ENCODE results near the gene LRTM1.

The LRTM1 gene

DNA sequence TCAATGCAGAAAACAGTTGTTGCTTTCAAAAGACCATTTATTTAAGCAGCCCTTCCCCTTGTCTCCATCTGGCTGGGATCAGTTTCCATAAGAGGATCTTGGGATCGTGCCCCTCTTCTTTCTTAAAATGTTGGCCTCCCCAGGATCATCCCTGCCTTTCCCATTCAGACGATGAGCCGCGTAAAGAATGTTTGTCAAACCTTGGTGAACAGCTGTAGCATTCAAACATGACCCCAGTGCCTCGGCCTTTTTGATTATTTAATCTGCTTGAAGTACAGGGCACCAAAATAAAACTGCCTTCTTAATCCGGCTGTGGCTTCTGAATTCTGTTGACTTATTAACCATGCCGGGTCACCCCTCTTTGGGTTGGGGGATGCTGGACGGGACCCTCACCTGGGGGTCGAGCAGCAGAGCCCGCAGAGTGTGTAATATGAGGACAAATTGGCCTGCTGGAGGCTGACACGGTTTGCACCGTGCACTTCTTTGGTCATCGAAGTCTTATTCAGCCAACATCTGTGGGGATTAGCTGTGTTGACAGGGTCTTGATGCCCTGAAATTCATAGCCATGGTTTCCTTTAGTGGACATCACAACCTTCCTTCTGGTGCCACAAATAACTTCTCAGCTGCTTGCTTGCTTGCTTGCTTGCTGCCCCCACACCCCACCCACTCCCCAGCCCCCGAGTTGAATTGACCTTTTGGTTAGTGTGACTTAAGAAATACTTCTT, at the start of gene LRTM1:
Gene LRTM1 (minus strand): TSS at position 14 of the 725 bp plus-strand sequence. CDS start 148 bp downstream, outside the sequence.
- DNase-seq = no peak

DNA sequence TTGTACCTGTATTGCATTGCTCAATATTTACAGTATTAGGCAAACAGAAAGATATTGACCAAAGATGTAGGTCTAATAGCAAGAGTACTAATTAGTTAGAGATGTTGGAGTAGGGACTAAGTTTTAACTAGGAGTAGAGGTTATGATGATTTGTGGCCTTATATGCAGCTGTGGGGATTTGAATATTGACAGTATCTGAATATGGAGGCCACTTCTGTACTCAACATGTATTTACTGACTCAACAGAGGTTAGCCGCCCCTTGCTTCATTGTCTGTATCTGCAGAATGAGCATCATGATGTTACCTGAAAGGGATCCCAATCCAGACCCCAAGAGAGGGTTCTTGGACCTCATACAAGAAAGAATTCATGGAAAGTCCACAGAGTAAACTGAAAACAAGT, 49.6 kb upstream of the LRTM1 start:
- DNase-seq = no peak

DNA sequence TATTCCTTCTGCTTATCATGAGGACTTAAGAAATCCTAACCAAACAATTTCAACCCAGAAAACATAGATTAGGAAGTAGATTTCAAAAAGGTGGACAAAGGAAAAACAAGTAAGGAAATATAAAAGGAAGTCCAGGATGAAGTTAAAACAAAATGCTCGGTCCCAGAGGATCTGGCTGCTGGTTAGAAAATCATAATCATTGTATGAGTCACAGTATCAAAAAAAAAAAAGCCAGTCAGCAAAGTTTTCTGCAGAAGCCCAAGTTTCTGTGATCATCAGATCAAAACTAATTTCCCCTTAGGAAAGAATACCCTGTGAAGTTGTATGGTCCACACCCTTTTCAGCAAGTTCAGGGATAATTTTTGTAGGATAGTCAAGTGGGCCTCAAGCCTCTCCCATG, 43.0 kb upstream of the LRTM1 start:
- DNase-seq = no peak

DNA sequence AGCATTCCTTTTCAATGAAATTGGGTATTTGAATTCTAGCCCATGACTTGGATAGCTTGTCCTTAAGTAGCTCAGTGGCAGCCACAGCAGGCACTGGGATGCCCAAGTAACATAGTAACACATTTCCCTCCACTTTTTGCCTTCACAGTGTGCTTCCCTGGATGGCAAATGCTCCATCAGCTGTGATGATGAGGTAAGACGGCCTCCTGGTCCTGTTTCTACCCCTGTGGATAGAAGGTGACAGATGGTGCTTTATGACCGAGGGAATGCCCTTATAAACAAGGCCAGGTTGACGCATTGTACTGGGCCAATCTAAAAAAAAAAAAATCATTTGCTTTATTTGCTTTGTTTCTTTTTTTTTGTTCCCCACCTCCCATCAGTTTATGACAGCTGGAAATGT, 41.8 kb upstream of the LRTM1 start:
- DNase-seq = no peak

DNA sequence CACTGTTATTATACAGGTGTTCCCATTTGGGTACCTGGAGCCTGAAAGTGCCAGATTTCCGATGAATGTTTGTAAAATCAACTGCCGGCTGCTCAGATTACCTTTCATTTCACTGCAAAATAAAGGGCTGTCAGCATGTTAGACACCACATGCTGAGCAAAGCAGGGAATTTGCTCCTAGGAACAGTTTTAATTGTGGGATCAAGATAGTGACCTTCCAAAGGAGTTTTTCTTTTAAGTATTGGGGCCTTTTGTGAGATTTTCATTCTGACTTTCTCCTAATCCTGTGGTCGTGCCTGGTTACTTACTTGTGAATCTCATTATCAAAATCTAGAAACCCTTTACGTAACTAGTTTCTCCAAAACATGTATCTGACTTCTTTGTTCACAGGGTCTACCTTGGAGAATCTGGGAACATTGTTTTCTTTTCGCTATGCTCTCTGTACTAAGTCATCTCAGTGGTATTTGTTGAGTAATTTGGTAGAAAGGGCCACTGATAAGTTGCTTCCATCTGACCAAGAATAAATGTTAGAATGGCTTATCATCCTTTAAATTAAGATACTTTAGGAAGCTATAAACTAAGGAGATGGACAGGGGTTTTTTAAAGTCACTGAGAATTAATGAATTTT, 40.8 kb upstream of the LRTM1 start:
- no peak for DNase-seq

DNA sequence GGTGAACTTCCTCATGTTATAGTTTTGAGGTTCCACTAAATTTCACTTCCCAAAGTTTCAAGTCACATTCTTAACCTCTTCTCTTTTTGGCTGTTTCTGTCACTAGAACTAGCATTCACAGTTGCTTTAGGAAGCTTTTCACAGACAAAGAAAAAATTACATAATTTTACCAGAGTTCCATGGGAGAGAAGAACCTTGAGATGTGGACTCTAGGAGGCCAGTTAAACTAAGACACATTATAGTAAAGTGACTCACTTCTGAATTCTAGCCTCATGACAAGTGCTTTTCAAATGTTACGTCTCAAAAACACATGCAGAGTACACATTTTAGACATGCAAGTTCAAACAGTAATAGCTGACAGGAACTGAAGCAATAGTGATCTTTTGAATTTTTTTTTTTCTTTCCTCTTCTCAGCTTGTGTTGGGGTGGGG, 39.9 kb upstream of the LRTM1 start:
- no peak for DNase-seq

DNA sequence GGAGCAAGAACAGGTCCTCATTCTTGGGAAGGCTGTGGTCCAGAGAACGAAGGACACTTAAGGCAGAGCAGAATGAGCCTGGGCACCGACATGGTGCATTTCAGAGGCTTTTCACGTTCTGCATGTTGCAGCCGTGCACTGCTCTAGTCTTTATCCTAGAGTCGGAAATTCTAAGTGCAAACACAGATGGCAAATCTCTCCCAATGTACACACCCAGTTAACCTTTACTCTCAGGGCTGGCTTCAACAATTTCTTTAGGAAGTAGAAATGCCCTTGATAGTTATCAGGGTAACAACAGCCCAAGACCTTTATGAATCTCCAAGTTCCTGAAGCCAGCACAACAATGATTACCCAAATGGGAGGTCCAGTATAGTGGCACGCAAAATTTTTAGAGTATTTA, 39.1 kb upstream of the LRTM1 start:
- no peak for DNase-seq

DNA sequence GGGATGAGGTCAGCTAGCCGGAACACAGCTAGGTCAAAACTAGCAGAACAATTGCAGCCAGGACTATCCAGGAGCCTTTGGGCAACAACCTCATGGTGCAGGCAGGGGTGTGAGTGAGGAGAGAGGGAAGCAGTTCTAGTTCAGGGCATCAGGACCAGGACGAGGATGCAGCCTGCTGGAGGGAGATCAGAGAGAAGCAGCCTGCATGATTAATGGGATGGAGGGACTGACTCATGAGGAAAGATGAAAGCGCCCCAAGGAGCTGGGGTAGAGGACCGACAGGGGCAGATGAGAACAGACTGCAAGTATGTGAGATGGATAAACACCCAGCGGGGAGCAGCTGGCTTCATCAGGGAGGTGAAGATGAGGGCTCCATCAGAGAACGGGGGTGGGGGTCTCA, 37.9 kb upstream of the LRTM1 start:
- DNase-seq = no peak

DNA sequence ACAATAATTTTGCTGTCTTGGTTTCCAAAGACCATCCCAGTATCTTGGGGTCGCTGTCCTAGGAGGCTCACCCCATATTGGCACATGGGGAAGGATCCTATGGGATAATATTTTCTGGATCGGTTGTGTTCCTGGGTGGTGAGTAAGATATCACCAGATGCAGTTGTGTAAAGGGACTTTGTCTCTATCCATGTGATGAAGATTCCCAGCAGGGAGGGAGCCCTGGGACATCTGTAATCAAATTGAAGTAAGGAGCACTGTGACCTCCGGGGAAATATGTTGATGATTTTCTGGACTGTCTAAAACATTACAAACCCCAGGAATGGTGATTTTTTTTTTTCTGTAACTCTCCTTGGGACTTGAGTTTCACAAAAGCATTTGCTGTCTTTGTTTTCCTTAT, 36.2 kb upstream of the LRTM1 start:
- DNase-seq = no peak

DNA sequence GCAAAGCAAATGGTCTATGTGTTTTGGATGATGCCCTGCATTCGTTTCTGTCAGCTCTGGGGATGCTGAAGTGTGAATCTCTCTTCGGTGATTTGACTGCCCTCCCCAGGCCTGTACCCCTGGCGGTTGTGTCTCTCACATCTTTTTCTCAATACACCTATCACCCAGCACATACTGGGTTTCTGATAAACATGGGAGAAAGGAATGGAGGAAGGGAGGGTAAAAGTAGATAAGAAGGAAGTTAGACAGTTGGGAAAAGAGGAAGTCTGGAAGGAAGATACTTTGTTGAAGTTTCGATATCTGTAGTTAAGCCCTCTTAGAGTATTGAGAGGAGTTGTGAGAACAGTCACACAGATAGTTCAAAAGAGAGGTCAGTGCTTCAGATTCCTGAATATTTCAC, 35.8 kb upstream of the LRTM1 start:
- no peak for DNase-seq

DNA sequence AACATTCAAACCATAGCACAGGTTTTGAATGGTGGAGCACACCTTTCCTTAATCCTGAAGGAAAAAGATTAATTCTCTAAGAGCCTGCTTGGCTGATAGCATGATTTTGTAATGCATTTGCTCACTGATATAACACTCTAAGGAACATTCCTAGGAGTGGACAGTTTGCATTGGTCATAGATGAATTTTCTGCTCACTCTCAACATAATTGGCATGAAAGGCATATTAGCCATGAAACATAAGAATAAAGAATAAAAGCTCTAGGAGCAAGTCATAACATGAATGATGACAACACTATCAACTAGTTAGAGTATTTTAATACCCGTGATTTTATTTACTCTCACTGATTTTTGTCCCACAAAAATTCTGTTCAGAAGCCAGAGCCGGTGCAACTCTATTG, 34.3 kb upstream of the LRTM1 start:
- no peak for DNase-seq

DNA sequence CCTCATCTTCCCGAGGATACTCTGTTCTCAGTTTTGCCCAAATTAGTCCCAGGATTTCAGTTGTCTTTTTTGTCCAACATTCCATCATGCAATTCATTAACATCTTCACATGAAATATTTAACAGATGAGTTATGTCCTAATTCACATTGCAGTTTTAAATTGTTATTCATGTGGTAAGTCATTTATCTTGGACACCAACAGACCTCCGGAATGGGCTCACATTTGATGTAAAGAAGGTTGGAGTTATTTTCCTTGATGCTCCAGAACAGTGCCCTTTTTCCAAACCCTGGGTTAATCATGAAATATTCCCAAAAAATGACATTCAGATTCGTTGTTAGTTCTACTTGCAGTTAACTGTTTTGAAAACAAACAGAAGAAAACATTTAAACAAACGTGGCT, 32.8 kb upstream of the LRTM1 start:
- no peak for DNase-seq

DNA sequence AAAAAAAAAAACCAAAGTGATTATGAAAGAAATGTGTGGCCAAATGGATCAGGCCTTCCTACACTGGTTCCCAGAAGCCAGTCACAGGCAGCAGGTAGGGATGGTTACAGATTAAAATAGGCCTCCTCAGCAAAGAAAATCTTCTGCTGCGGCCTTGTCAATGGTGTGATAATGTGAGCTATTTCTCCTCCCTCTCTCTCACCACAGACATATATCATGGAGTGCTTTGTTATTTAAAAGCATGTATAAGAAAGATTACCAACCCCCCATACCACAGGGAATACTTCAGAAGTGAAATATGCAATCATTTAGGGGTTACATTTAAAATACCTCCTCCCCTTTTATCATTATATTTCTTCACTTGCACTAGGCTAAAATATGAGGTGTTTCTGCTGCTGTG, 32.2 kb upstream of the LRTM1 start:
- DNase-seq = no peak

DNA sequence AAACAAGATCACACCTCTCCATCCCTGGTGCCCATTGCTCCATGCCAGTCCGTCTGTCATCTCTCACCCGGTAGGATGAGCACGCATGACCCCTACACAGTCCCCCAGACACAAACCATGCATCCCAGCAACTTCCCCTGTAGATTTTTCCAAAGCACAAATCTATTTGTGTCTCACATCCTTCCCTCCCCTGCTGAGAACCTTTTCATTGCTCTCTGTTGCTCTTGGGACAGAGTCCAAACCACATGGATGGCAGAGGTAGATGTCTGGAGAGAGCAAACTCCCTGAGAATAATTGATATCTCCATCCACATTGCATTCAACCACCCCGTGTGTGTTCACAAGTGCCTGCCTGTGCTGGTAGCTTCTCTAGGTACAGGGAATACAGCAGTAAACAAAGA, 29.9 kb upstream of the LRTM1 start:
- DNase-seq = no peak

DNA sequence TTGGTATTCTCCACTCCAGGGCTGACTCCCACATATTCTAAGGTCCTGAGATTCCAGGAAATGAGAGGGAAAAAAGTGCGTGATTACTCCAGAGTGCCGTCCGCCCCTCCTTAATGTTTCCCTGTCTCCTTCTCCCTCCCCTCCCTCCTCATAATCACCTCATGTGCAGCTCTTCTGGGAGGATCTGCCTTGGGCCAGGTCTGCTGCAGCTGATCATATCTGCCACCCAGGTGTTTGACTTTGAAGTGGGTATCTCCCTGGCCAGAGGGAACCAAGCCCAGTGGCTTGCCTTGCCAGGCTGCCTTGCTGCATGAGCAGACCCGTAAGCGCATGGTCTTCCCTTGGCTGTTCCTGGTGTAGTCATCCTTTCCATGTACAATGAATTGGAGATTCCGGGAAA, 28.1 kb upstream of the LRTM1 start:
- DNase-seq = no peak

DNA sequence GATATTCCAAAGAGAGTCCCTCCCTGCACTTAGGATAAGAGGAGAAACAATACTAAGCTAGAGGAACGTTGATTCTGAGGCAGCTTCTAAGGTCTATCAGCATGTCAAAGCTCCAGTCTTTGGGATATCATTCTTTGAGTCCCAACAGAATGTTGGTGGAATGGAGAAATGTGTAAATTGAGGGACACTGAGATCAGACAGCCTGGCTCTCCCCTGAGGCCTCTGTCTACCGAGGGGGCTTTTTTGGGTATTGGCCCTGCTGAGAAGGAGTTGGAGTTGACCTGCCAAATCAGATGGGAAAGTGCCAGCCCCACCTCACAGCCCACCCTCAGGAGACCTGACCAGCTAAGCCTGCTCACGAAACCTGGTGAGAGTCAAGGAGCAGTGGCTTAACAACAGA, 27.6 kb upstream of the LRTM1 start:
- DNase-seq = no peak

DNA sequence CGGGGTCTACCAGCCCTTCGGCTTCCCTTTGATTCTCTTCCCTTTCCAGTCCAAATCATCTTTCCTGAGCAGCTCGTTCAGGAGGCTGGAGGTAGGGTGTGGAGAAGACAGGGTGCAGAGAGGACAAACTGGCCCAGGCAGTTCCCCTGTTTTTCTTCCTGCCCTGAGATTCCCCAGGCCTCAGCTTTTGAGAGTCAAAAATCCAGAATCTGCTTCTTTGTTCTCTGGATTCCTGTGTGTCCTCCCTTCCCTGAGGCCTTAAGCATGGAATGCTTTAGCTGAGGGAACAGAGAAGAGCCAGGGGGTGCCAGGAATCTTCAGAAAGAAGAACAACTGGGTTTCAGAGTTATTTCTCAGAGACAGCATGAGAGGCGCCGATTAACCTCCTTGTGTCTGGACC, 26.7 kb upstream of the LRTM1 start:
- DNase-seq = no peak

DNA sequence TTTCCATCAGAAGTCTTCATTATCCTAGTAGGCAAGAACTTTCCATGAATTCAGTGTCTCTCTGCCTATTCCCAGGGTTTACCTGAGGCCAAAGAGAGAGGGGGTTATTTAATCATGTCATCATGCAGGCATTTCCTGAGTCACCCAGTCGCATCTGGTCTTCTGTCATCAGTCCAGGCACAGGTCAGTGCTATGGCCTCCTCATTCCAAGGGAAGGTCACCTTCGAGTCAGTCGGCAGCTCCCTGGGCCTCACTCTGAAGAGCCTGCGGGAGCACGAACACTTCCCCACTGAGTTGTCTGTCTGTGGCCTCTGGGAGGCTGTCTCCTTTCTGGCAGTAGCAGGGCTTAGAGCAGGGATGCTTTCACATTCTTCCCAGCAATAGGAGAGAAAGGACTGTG, 26.2 kb upstream of the LRTM1 start:
- no peak for DNase-seq

DNA sequence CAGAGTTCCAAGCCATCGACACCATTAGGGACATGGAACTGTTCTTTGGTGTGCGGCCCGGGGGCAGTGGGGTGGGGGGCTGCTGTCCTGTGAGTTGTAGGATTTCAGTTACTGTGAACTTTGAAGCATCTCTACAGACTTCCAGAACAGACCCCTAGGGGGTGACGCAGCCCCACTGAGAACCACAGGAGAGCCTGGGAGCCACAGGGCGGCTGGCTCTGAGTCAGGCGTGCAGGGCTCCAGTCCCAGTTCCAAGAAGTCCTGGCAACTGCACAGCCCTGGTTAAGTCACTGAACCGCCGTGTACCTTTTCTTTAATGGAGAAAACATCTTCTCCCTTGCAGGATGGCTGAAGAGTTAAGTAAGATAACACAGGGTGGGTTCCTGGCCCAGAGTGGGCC, 23.5 kb upstream of the LRTM1 start:
- DNase-seq = peak; percentile 52 to 55

DNA sequence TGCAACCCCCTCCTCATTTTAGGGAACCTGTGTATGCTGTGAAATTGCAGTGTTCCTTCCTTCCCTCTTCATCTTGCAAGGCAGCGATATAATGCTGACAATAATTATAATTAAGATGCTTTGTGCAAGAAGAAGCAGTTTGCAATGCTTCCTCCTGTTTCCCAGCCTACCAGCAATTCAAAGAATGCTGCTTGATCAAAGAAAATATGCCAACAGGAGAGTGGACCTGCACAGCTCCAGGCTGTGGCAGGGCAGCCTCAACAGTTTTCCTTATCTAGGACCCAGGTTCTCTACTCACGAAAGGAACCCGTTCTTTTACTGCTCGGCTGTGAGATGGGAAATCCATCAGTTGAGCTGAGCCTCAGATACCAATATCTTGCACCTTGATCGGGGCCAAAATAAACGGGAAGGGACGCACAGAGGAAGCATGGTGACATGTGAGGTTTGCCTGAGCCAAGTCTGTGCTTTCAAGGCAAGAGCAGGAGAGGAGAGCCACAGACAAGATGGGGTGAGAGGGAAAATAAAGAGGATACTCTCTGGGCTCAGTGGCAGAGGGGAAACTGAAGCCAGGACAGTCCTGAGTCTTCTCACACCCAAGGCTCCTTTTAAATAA, 22.6 kb upstream of the LRTM1 start:
- no peak for DNase-seq

DNA sequence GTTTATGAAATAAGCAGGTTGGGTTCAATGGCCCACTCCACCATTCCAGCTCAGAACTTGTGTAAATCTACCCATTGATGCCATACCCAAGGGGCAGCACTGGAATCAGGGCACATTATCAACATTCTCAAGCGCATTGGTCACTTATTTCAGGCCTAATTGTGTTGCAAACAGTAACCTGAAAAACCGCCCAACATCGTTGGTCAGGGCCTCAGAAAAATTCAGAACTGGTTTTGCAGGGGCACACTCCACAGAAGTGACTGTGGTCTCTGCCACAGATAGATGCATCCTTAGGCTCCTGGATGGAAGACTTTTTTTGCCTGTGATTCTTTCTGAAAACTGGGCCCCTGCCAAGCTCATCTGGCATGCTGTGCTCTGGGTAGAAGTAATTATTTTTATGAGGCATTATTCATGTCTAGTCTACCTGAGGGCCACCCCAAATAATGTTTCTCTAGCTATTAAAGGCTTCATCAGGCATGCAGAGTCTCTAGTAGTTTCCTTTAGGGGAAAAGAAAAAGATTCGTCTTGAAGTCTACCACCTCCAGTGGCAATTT, 21.7 kb upstream of the LRTM1 start:
- no peak for DNase-seq

DNA sequence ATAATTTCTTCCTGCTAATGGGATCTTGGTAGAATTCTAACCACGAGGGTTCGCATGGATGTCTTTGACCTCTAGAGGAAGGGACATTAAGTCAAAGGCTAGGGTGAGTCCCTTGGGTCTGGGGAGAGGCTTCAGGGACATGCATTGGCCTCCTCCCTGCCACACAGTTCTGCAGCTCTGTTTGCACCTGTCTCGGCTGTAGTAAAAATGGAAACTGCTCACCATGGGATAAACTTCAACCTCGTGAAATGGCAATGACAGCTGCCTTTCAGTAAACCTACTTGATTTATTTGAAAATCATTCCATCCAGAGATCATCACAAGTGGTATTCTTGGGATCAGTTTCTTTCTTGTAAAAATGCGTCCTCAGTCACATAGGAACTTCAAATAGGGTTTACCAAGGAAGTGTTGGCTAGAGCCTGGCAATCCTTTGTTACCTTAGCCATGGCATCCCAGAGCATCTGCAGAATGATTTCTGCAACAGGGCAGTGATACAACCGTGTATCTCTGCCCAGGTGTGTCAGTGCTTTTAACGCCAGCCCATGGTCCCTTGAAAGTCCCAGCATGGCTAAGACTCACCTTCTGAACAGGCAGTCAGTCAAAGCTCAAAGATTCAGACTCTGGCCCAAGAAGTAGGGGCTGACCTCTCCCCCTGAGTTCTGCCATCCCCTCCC, 14.0 kb upstream of the LRTM1 start:
- no peak for DNase-seq

DNA sequence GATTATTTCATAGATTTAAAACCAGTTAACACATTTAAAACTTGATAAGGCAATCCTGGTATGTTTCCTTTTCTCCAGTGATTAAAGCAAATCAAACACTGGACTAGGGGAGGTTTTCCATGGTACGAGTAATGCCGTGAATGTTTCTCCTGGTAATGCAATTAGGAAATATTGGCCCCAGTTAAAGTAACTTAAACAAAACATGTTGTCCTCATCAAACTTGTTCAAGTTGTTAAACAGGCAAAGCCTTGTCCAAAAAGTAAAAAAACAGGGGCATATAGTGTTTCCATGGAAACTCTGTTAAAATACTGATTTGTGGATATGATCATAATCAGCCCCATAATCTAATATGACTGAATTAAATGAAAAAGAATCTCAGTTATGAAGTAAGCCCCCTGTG, 13.1 kb upstream of the LRTM1 start:
- DNase-seq = no peak
